NT2/D1 (cell line): Measurements from ENCODE around the gene PTPRT.

ENCODE experiments used
- DNase-seq: peaks from one replicate; pipeline ENCODE4 v3.0.0-alpha.2; 2011; ENCODE audit warnings: low read depth, low spot score
- H3K27me3 ChIP-seq: 2 replicates; pipeline ENCODE4 v1.6.0; 2011; ENCODE audit warnings: mild to moderate bottlenecking; ENCODE audit not compliant: insufficient read length, insufficient read depth
- H3K36me3 ChIP-seq: 2 replicates; pipeline ENCODE4 v1.6.1; 2011; ENCODE audit warnings: mild to moderate bottlenecking, low read length, mixed read lengths; ENCODE audit not compliant: insufficient read depth, insufficient read length
- H3K4me1 ChIP-seq: 2 replicates; pipeline ENCODE4 v1.5.1; 2011; ENCODE audit not compliant: insufficient read depth, insufficient read length
- H3K4me3 ChIP-seq: 2 replicates; pipeline ENCODE4 v1.5.1; 2011; ENCODE audit warnings: low read depth; ENCODE audit not compliant: insufficient read length
- H3K9ac ChIP-seq: 2 replicates; pipeline ENCODE4 v1.6.0; 2011; ENCODE audit warnings: low read depth; ENCODE audit not compliant: insufficient read length
- H3K9me3 ChIP-seq: 2 replicates; pipeline ENCODE4 v1.5.1; 2011; ENCODE audit warnings: mild to moderate bottlenecking, low read length; ENCODE audit not compliant: insufficient read depth
- SUZ12 ChIP-seq: IDR thresholded peaks from 2 replicates; pipeline ENCODE4 v1.6.1; 2011; ENCODE audit not compliant: insufficient read length, insufficient read depth; ENCODE audit errors: extremely low read depth
- YY1 ChIP-seq: IDR thresholded peaks from 2 replicates; pipeline ENCODE4 v1.6.1; 2011; ENCODE audit not compliant: insufficient read length, insufficient read depth
- ZNF274 ChIP-seq: IDR thresholded peaks from 2 replicates; pipeline ENCODE4 v1.6.1; 2011; ENCODE audit warnings: mild to moderate bottlenecking, low read depth, low read length

PTPRT gene

GRCh38 chr20:42604998-42605956 lies 584.4 kb downstream of the PTPRT start:
- H3K9ac ChIP-seq, result no peak overlapping the region
- H3K27me3 ChIP-seq, result no peaks in the 10 kb centered on the region
- H3K36me3 ChIP-seq, result no peaks in the 10 kb centered on the region
- H3K4me1 ChIP-seq, result peaks cover 3% of the 10 kb centered on the region
- DNase-seq, result no peak
- no peaks in the 10 kb centered on the region for H3K9me3 ChIP-seq
- no peak overlapping the region for H3K4me3 ChIP-seq
- no peak for TF ChIP-seq YY1
- TF ChIP-seq ZNF274, result no peak
- no peak for TF ChIP-seq SUZ12

- Histone ChIP-seq H3K9me3 (no peaks in the 10 kb centered on the region), H3K4me1 (peaks cover 3% of the 10 kb centered on the region), H3K36me3 (no peaks in the 10 kb centered on the region), H3K9ac (no peak overlapping the region), H3K4me3 (no peak overlapping the region), H3K27me3 (no peaks in the 10 kb centered on the region)
- DNase-seq, result no peak
- TF ChIP-seq SUZ12 (no peak), YY1 (no peak), ZNF274 (no peak)
These were observed 586.1 kb downstream of the PTPRT start for GRCh38 chr20:42603655-42604054.

- Histone ChIP-seq H3K4me1 (no peaks in the 10 kb centered on the region), H3K27me3 (no peaks in the 10 kb centered on the region), H3K9me3 (no peaks in the 10 kb centered on the region), H3K36me3 (no peaks in the 10 kb centered on the region), H3K9ac (no peak overlapping the region), H3K4me3 (no peak overlapping the region)
- no peak for DNase-seq
- TF ChIP-seq SUZ12 (no peak), ZNF274 (no peak), YY1 (no peak)
These were observed 591.1 kb downstream of the PTPRT start for GRCh38 chr20:42598581-42598980.

- no peaks in the 10 kb centered on the region for H3K4me1 ChIP-seq
- H3K36me3 ChIP-seq, result no peaks in the 10 kb centered on the region
- no peak for DNase-seq
- H3K4me3 ChIP-seq, result no peak overlapping the region
- H3K9ac ChIP-seq, result no peak overlapping the region
- no peaks in the 10 kb centered on the region for H3K9me3 ChIP-seq
- no peaks in the 10 kb centered on the region for H3K27me3 ChIP-seq
- TF ChIP-seq YY1, result no peak
- TF ChIP-seq ZNF274, result no peak
- TF ChIP-seq SUZ12, result no peak
These were observed 594.1 kb downstream of the PTPRT start for GRCh38 chr20:42595625-42596024.

- no peaks in the 10 kb centered on the region for H3K36me3 ChIP-seq
- no peak for DNase-seq
- no peak overlapping the region for H3K9ac ChIP-seq
- H3K4me1 ChIP-seq, result no peaks in the 10 kb centered on the region
- H3K27me3 ChIP-seq, result no peaks in the 10 kb centered on the region
- no peak overlapping the region for H3K4me3 ChIP-seq
- H3K9me3 ChIP-seq, result no peaks in the 10 kb centered on the region
- TF ChIP-seq SUZ12, result no peak
- TF ChIP-seq YY1, result no peak
- no peak for TF ChIP-seq ZNF274
These were observed 595.0 kb downstream of the PTPRT start for GRCh38 chr20:42594659-42595058.

GRCh38 chr20:42594011-42594410 lies 595.7 kb downstream of the PTPRT start:
- H3K9ac ChIP-seq, result no peak overlapping the region
- no peaks in the 10 kb centered on the region for H3K9me3 ChIP-seq
- no peaks in the 10 kb centered on the region for H3K27me3 ChIP-seq
- TF ChIP-seq YY1 (no peak), ZNF274 (no peak), SUZ12 (no peak)
- no peak for DNase-seq
- no peaks in the 10 kb centered on the region for H3K4me1 ChIP-seq
- H3K4me3 ChIP-seq, result no peak overlapping the region
- H3K36me3 ChIP-seq, result no peaks in the 10 kb centered on the region

- H3K9ac ChIP-seq, result no peak overlapping the region
- DNase-seq, result no peak
- H3K36me3 ChIP-seq, result no peaks in the 10 kb centered on the region
- peaks cover 2% of the 10 kb centered on the region for H3K4me1 ChIP-seq
- TF ChIP-seq SUZ12, result no peak
- H3K4me3 ChIP-seq, result no peak overlapping the region
- H3K9me3 ChIP-seq, result no peaks in the 10 kb centered on the region
- no peaks in the 10 kb centered on the region for H3K27me3 ChIP-seq
These were observed 599.6 kb downstream of the PTPRT start for GRCh38 chr20:42589976-42590639.
